ENCODE data around the gene AQP11. TPM values are rescaled to one million over a fixed set of nuclear protein-coding genes. Genes with fewer than 3 reads are reported as not detected.
"Not testable (repeated sequence)": the region's sequence is repeated elsewhere in the genome, so short reads cannot be mapped to it uniquely, and the experiment has no call there.

The AQP11 gene
- total RNA-seq, 8 experiments from 2014 or later, result 3.7 to 7.9 (median 5.7) TPM

DNA sequence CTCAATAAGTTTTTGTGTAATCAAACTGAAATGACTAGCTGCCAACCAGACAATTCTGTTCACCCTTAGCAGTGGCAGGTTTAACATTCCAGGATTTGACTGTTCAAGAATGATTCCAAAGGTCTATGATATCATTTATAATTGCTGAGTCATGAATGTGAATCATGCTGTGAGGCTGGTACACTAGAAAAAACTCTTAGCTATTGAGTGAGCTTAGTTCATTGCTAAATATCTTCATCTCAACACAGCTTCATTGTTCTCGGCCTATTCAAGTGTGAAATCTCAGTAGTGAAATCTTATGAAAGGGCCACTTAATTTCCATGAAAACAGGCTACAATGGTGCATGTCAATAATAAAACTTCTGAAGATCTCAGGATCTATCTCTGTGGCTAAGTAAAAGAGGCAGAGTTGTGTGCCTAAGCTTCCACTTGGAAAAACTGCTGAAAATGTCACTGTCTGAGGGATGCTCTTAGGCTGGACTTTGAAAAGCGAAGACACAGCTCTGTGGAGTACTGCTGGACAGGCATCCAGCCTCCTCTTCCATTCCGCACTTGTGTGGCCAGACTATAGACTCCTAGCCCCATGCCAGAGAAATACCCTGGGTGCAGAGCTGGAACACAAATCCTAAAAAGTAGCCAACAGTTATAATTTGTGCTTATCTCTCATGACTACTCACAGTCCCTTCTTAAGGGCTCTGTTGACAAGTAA is 12.8 kb downstream of the AQP11 start:
- ATAC-seq (replicated peaks in 6 of 8), result peak in 7 of 8 experiments; percentile 67 to 91 (median 88)
- Histone ChIP-seq H3K27ac (peak overlapping the region in 1 of 2 donors; percentile 81), H3K4me1 (replicated peaks in 1 of 2) (peaks cover 2 to 25% of the 10 kb centered on the region in 2 donors), H3K4me3 (no peak overlapping the region)
- WGBS, 10 experiments, result 20 to 100% (median 57%) methylated on average over 1 to 3 of the region's 3 CpGs; no CpG with 5 or more reads in 3 of the 10 experiments
- in situ Hi-C loops (cut with MboI; ENCODE audit: low pct_unique_long_range_greater_than_20kb in 2 of 9, low sequenced_read_pairs in 9 of 9, unreplicated experiment in 9 of 9), result no loop called here

DNA sequence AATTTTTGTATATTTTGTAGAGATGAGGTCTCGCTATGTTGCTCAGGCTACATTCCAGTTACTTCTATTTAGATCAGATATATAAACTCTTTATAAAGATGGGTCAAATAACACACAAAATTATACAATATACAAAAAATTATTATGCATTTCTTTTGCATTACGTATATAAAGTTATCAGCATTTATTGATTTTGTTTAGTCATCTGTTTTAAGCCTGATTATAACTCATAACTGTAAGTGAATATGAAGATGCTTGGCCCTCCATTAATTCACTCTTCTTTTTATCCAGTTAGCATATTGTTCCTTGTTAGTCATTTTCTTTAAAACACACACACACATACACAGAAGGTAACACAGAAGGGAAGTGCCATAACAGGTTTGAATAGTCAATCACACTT is 14.5 kb downstream of the AQP11 start:
- Histone ChIP-seq H3K27ac (no peak overlapping the region), H3K4me1 (replicated peaks in 1 of 2) (peaks cover 2 to 25% of the 10 kb centered on the region in 2 donors), H3K4me3 (no peak overlapping the region)
- in situ Hi-C loops (cut with MboI; ENCODE audit: low pct_unique_long_range_greater_than_20kb in 2 of 9, low sequenced_read_pairs in 9 of 9, unreplicated experiment in 9 of 9), result no loop called here
- ATAC-seq (replicated peaks in 6 of 8), result no peak
- 86 to 100% (median 100%) methylated on average over 1 to 2 of the region's 2 CpGs; no CpG with 5 or more reads in 2 of the 10 experiments for WGBS, 10 experiments

DNA sequence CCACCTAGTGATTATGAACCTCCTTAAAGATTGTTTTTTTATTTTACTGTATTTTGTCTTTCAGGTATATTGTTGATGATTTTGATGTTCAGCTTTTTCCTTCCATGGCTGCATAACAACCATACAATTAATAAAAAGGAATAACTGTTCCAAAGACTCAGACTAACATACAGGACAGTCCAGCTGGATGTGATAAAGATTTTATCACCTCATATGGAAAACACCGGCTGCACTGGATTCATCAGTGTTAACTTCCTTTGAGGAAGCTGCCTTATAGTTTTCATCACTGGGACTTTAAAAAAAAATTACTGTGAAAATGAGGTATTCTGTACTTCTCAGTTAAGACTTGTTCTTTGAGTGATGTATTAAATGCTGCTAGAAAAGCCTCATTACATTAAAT is 19.5 kb downstream of the AQP11 start:
- in situ Hi-C loops (cut with MboI; ENCODE audit: low pct_unique_long_range_greater_than_20kb in 2 of 9, low sequenced_read_pairs in 9 of 9, unreplicated experiment in 9 of 9), result no loop called here
- no peak for ATAC-seq (replicated peaks in 6 of 8)
- H3K4me1 ChIP-seq (replicated peaks in 1 of 2), result peaks cover 0 to 3% of the 10 kb centered on the region in 2 donors
- H3K4me3 ChIP-seq, result no peak overlapping the region
- no peak overlapping the region for H3K27ac ChIP-seq
- WGBS, 10 experiments, result 60 to 100% (median 95%) methylated on average over 1 of the region's 1 CpG; no CpG with 5 or more reads in 2 of the 10 experiments

DNA sequence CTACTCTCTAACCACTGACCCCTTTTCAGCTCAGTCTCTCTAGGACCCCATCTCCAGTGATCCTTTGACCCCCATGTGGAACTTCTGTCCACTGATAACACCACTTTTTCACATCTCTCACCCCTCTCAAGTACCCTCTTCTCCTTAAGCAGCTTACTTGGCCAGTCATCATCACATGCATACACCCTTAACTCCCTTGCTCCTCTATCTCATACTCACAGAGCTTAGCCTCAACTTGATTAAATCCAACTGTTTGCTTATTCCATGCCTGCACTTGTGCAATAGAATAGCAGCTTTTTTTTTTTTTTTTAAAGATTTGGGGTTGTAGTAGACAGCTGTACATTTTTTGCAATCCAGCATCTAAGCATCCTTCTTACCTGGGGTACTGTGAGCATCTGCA is 22.2 kb downstream of the AQP11 start:
- ATAC-seq (replicated peaks in 6 of 8), result no peak
- in situ Hi-C loops (cut with MboI; ENCODE audit: low pct_unique_long_range_greater_than_20kb in 2 of 9, low sequenced_read_pairs in 9 of 9, unreplicated experiment in 9 of 9), result no loop called here
- Histone ChIP-seq H3K27ac (no peak overlapping the region), H3K4me1 (replicated peaks in 1 of 2) (no peaks in the 10 kb centered on the region), H3K4me3 (no peak overlapping the region)

DNA sequence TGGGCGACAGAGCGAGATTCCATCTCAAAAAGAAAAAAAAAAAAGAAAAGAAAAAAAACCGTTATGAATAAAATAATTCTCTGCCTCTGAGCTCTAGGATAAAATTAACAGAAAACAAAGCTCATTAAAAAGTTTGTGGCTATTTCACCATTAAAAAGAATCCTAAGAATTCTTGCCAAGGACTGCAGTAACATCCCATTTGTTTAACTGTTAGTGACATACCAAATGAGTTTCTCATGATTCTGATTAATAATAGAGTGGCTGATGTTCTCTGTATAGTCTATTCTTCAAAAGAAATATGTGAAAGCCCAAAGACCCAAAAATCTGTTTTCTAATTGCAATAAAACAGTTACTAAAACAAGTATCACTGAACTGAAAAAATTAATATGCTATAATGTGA is 28.1 kb downstream of the AQP11 start:
- Histone ChIP-seq H3K4me3 (no peak overlapping the region), H3K4me1 (replicated peaks in 1 of 2) (no peaks in the 10 kb centered on the region), H3K27ac (no peak overlapping the region)
- WGBS, 10 experiments, result 0 to 100% (median 98%) methylated on average over 1 to 3 of the region's 3 CpGs; no CpG with 5 or more reads in 1 of the 10 experiments
- in situ Hi-C loops (cut with MboI; ENCODE audit: low pct_unique_long_range_greater_than_20kb in 2 of 9, low sequenced_read_pairs in 9 of 9, unreplicated experiment in 9 of 9), result no loop called here
- ATAC-seq (replicated peaks in 6 of 8), result no peak

DNA sequence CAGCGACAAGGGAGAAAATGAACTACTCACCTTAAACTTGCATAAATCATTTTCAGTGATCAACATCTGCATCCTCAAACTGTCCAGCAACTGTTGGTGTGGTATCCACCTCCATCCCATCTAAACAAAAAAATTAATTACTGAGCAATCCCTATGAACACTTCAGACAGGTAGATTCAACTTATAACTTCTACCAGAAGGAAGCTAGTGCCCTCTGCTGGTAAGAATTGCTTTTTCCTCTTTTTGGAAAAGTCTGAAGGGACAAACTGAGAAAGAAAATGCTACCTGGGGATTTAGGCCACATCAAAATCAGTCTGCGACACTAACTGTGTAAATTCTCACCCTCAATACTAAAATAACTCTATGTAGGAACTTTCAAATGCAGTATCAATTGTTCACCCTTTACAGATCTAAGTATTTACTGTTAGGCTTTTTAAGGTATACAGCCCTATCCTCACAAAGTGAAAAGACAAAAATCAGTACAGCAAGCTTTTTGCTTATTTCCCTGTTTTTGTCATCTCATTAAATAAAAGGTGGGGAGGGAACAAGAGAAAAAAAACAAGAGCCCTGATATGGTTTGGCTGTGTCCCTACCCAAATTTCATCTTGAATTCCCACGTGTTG is 29.9 kb downstream of the AQP11 start:
- 50 to 100% (median 90%) methylated on average over 1 to 2 of the region's 3 CpGs; no CpG with 5 or more reads in 1 of the 10 experiments for WGBS, 10 experiments
- in situ Hi-C loops (cut with MboI; ENCODE audit: low pct_unique_long_range_greater_than_20kb in 2 of 9, low sequenced_read_pairs in 9 of 9, unreplicated experiment in 9 of 9), result no loop called here
- Histone ChIP-seq H3K27ac (no peak overlapping the region), H3K4me1 (replicated peaks in 1 of 2) (no peaks in the 10 kb centered on the region), H3K4me3 (no peak overlapping the region)
- peak in 3 of 8 experiments; percentile 34 to 37 (median 35) for ATAC-seq (replicated peaks in 6 of 8)

DNA sequence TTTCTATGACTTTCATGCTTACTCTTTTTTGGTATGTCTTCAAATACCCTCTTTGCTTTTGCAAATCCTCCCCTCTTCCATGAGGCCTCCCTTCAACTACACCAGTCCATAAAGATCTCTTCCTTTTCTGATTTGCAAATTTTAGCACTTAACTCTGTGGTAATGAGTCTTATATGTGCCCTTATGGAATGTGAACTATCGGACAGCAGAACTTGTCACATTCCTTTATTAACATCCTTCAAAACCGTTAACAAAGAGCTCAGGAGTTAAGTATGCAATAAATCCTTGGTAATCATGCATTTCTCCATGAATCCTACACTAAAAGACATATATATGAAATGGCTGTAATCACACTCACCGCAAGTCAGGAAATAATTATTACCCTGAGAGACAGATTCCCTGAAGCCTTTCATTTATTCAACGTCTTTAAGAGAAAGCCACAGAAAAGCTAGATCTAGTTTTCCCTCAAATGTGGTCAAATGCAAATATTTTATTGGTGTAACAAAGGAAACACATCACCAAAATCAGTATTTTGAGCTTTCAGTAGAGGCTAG is 40.5 kb downstream of the AQP11 start:
- WGBS, 10 experiments, result 26 to 100% (median 82%) methylated on average over 2 to 4 of the region's 4 CpGs; no CpG with 5 or more reads in 1 of the 10 experiments
- Histone ChIP-seq H3K4me1 (replicated peaks in 1 of 2) (peaks cover 0 to 6% of the 10 kb centered on the region in 2 donors), H3K27ac (no peak overlapping the region), H3K4me3 (no peak overlapping the region)
- peak in 2 of 8 experiments; percentile 37 to 75 for ATAC-seq (replicated peaks in 6 of 8)
- in situ Hi-C loops (cut with MboI; ENCODE audit: low pct_unique_long_range_greater_than_20kb in 2 of 9, low sequenced_read_pairs in 9 of 9, unreplicated experiment in 9 of 9), result no loop called here

DNA sequence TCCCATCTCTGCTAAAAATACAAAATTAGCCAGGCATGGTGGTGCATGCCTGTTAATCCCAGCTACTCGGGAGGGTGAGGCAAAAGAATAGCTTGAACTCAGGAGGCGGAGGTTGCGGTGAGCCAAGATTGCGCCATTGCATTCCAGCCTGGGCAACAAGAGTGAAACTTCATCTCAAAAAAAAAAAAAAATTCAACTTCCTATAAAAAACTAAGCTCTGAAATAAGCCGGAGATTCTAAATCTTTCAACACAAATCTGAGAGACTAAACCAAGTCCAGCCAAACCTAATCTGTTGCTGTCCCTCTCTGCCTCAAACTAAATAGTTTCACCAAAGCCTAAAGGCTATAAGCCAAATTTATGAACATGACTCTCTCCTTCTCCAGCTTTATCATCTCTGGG is 44.2 kb downstream of the AQP11 start:
- ATAC-seq (replicated peaks in 6 of 8); H3K27ac ChIP-seq; H3K4me3 ChIP-seq; in situ Hi-C loops (cut with MboI; ENCODE audit: low pct_unique_long_range_greater_than_20kb in 2 of 9, low sequenced_read_pairs in 9 of 9, unreplicated experiment in 9 of 9): not testable (repeated sequence)
- H3K4me1 ChIP-seq (replicated peaks in 1 of 2), result peaks cover 11 to 17% of the 10 kb centered on the region in 2 donors
- 78 to 100% (median 94%) methylated on average over 2 to 5 of the region's 5 CpGs; no CpG with 5 or more reads in 1 of the 10 experiments for WGBS, 10 experiments

DNA sequence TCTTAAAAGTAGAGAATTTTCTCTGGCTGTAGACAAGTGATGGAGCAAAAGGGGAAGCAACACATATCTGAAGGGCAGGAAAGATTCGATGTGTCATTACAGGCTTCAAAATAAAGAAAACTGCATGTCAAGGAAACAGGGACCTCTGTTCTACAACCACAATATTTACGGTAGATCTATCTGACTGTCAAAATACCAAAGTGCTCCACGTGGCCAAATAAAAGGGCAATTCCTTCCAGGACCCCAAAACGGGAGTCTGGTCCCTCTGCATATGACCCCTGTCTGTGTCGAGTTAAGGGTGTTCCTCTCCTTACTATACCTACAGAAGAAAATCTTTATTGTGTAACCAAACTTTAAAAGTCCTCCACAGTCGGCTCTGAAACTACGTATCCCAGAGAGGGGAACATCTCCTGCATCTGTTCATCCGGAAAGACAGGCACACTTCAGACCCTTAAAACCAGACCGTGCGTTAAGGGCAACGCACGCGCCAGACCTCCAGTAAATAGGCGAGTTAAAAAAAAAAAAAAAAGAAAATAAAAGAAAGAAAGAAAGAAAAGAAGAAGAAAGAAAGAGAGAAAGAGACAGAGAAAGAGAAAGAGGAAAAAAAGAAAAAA is 47.1 kb downstream of the AQP11 start:
- peak in 2 of 8 experiments; percentile 3 for ATAC-seq (replicated peaks in 6 of 8)
- in situ Hi-C loops (cut with MboI; ENCODE audit: low pct_unique_long_range_greater_than_20kb in 2 of 9, low sequenced_read_pairs in 9 of 9, unreplicated experiment in 9 of 9), result no loop called here
- 0 to 8% (median 1%) methylated on average over 3 to 14 of the region's 14 CpGs for WGBS, 10 experiments
- Histone ChIP-seq H3K4me3 (peak overlapping the region; percentile 53 to 99 (median 79)), H3K4me1 (replicated peaks in 1 of 2) (peaks cover 10 to 11% of the 10 kb centered on the region in 2 donors), H3K27ac (peak overlapping the region; percentile 77 to 93)

DNA sequence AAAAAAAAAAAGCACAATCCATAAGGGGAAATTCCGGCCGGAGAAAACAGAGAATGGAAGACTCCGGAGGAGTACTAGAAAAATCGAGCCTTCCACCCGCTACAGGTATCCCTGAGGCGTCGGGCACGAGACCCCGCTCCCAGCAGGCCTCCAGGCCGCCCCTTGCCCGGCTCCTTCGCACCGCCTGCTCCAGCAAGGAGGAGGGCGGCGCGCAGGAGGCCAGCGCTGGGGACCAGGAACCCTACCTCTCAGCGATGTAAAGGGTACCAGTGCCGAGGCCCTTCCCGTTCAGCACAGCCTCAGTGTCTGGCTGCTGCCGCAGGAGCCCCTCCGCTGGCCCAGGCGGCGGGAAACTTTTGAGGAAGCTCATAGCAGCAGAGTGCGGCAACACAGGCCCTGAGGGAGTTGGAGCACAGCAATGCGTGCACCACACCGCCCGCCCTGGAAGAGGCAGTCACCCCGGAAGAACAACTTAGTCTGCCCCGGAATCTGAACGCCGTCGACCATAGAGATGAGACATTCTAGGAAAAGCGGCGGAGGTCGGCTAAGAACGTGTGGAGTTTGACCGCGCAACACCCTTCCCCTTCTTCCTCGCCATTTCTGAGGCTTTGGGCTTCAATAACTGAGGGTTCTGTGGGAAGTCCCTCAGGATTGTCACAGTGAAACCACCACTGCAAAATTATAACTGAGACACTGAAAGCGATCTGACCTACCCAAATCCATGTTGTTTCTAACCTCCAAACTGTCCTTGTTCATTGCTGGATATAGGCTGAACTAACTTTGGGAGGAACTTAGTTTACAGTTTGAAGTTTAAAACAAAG is 47.8 kb downstream of the AQP11 start, which contains the start of gene CLNS1A:
Gene CLNS1A (minus strand): TSS at position 450 of the 821 bp plus-strand sequence. CDS start 80 bp downstream, at position 370.
- Histone ChIP-seq H3K27ac (peak within 1 kb of the TSS; percentile 77 to 93), H3K4me1 (replicated peaks in 1 of 2) (peaks cover 10 to 11% of the 10 kb centered on the region in 2 donors), H3K4me3 (peak within 1 kb of the TSS; percentile 53 to 99 (median 79))
- 0 to 3% (median 1%) methylated on average over 3 to 27 of the region's 41 CpGs for WGBS, 10 experiments
- ATAC-seq (replicated peaks in 6 of 8), result peak; percentile 94 to 100 (median 99)
- in situ Hi-C loops (cut with MboI; ENCODE audit: low pct_unique_long_range_greater_than_20kb in 2 of 9, low sequenced_read_pairs in 9 of 9, unreplicated experiment in 9 of 9), result no loop called here

DNA sequence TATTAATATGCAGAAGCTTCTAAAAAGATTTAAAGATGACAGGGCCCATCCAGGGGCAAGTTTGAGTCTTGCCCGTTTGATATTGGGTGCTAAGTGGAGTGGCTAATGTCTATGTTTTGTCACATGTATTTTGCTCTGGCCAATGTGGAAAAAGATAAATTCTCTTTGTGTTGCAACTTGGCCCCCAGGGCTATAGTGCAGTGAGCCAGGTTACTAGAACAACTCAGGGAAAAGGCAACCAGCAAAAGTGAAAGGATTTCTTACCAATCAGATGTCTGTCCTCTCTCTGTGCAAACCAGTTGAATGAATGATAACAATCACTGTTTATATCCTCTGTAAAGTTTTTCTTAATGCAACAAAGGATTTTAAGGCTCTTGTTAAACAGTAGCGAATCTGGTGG is 52.5 kb downstream of the AQP11 start:
- Histone ChIP-seq H3K27ac (no peak overlapping the region), H3K4me1 (replicated peaks in 1 of 2) (peaks cover 4 to 5% of the 10 kb centered on the region in 2 donors), H3K4me3 (no peak overlapping the region)
- no peak for ATAC-seq (replicated peaks in 6 of 8)
- in situ Hi-C loops (cut with MboI; ENCODE audit: low pct_unique_long_range_greater_than_20kb in 2 of 9, low sequenced_read_pairs in 9 of 9, unreplicated experiment in 9 of 9), result no loop called here
- 65 to 100% (median 81%) methylated on average over 1 to 2 of the region's 2 CpGs for WGBS, 10 experiments

DNA sequence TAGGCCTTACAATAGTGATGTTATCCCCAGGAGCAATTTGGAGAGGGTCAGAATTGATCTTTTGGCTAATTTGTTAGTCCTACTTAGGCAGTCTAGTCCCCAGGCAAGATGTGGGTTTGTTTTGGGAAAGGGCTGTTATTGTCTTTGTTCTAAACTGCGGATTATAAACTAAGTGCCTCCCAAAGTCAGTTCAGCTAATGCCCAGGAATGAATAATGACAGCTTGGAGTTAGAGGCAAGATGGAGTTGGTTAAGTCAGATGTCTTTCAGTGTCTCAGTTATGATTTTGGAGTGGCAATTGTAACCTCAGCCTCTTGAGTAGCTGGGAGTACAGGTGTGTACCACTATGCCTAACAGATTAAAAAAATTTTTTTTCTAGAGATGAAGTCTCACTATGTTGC is 55.1 kb downstream of the AQP11 start:
- ATAC-seq (replicated peaks in 6 of 8), result no peak
- Histone ChIP-seq H3K4me3 (no peak overlapping the region), H3K27ac (no peak overlapping the region), H3K4me1 (replicated peaks in 1 of 2) (no peaks in the 10 kb centered on the region)
- 67 to 100% (median 80%) methylated on average over 1 of the region's 1 CpG; no CpG with 5 or more reads in 5 of the 10 experiments for WGBS, 10 experiments
- in situ Hi-C loops (cut with MboI; ENCODE audit: low pct_unique_long_range_greater_than_20kb in 2 of 9, low sequenced_read_pairs in 9 of 9, unreplicated experiment in 9 of 9), result no loop called here

All from motor neuron (in vitro differentiated cells).